Activated B cell treated with CpG ODN at 0.5 μM for 24 hours (primary cell): ENCODE measurements around the gene ACBD5. TPM values are rescaled to one million over a fixed set of nuclear protein-coding genes. Genes with fewer than 3 reads are reported as not detected.
"Not testable (repeated sequence)": the region's sequence is repeated elsewhere in the genome, so short reads cannot be mapped to it uniquely, and the experiment has no call there.

Experiments used
- ATAC-seq: fragments of 200-7000 bp; cut with Tn5 transposase; one replicate; pipeline ENCODE4 v1.10.0; 2021; ENCODE audit warnings: low read depth, mild to moderate bottlenecking, moderate library complexity
- CTCF ChIA-PET: fragments of 350-600 bp; sonication (Branson Sonifier 250); formaldehyde crosslinking; loops from one replicate; lab custom pipeline; 2021; ENCODE audit warnings: antibody characterized with exemption; lab: Charles Lee
- POLR2A ChIA-PET: fragments of 350-600 bp; sonication (Branson Sonifier 250); formaldehyde crosslinking; loops from one replicate; lab custom pipeline; 2021; ENCODE audit warnings: antibody characterized with exemption; lab: Charles Lee
- DNase-seq: peaks from one replicate; pipeline ENCODE4 v3.0.0; 2022
- H3K27ac Mint-ChIP-seq: one replicate; pipeline ENCODE4 v1.8.0; 2020; ENCODE audit warnings: mixed read lengths
- H3K27me3 Mint-ChIP-seq: one replicate; pipeline ENCODE4 v1.8.0; 2021; ENCODE audit warnings: mixed read lengths
- H3K36me3 Mint-ChIP-seq: one replicate; pipeline ENCODE4 v1.8.0; 2021; ENCODE audit warnings: low read depth, mixed read lengths
- H3K4me1 Mint-ChIP-seq: one replicate; pipeline ENCODE4 v1.8.0; 2021; ENCODE audit warnings: mixed read lengths
- H3K4me3 Mint-ChIP-seq: one replicate; pipeline ENCODE4 v1.8.0; 2020; ENCODE audit warnings: mild to moderate bottlenecking, mixed read lengths
- H3K9me3 Mint-ChIP-seq: one replicate; pipeline ENCODE4 v1.8.0; 2020; ENCODE audit warnings: mixed read lengths
- intact Hi-C: fragments of 100-400 bp; cut with micrococcal nuclease; formaldehyde crosslinking; loops from one replicate; pipeline ENCODE4 v1.15.1; 2024
- total RNA-seq: library from RNA; stranded (reverse); gene quantifications from 2 replicates; pipeline ENCODE4 v1.2.3, GENCODE V29; 2022
- TF ChIP-seq, protein P1 (sequence below): fragments of 200-600 bp; IDR thresholded peaks from one replicate; pipeline ENCODE4 v1.8.0; 2022; ENCODE audit warnings: antibody characterized with exemption, mild to moderate bottlenecking

Gene ACBD5, protein sequence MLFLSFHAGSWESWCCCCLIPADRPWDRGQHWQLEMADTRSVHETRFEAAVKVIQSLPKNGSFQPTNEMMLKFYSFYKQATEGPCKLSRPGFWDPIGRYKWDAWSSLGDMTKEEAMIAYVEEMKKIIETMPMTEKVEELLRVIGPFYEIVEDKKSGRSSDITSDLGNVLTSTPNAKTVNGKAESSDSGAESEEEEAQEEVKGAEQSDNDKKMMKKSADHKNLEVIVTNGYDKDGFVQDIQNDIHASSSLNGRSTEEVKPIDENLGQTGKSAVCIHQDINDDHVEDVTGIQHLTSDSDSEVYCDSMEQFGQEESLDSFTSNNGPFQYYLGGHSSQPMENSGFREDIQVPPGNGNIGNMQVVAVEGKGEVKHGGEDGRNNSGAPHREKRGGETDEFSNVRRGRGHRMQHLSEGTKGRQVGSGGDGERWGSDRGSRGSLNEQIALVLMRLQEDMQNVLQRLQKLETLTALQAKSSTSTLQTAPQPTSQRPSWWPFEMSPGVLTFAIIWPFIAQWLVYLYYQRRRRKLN
- total RNA-seq = 17.9 and 19.8 TPM in 2 replicates

DNA sequence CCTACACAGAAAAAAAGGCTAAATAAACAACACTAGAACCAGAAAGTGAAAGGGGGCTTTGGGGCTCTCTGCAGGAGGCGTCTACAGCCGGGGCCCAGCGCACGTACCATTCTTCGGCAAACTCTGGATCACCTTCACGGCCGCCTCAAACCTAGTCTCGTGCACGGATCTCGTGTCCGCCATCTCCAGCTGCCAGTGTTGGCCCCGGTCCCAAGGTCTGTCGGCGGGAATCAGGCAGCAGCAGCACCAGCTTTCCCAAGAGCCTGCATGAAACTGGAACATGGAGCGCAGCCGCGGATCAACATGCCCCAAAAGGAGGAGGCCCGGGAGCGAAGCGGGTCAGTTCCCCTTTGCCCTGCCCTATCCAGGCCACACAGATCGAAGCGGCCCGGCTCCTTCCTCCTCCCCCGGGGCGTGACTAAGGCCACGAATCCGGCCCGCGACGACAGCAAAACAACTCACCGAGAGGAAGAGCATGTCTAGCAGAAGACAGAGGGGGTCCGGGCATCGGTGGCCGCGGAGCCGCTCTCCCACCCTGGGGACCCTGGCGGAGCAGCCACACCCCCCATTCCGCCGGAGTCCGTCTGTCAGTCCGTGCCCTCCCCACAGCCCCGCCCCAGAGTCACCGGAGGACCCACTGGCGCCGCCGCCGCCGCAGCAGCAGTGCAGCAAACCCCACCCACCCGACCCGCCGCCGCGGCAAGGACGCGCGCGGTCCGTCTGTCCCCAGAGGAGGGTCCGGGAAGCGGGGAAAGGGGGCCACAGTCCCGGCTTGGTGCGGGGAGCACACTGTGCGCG, at the start of gene ACBD5:
Gene ACBD5 (minus strand): TSS at position 586 of the 798 bp plus-strand sequence. CDS start 109 bp downstream, at position 477.
- Mint-ChIP-seq H3K4me1 (peaks cover 49% of the 10 kb centered on the region), H3K27me3 (no peaks in the 10 kb centered on the region), H3K27ac (peak within 1 kb of the TSS; percentile 99), H3K36me3 (peaks cover 16% of the 10 kb centered on the region), H3K9me3 (no peaks in the 10 kb centered on the region), H3K4me3 (peak within 1 kb of the TSS; percentile 98)
- ChIA-PET POLR2A (interaction anchor here (0.6 to 1.9 kb wide), 11 partner anchors 10 to 1299 kb away, joined by 3 to 28 read pairs (median 4); partner anchors contain the start of genes MASTL, RAB18, WAC and YME1L1), CTCF (interaction anchor here (0.9 to 2.0 kb wide), 3 partner anchors 9 to 16 kb away, joined by 3 to 5 read pairs (median 3); no protein-coding TSS in a partner anchor)
- TF ChIP-seq, protein P1, sequence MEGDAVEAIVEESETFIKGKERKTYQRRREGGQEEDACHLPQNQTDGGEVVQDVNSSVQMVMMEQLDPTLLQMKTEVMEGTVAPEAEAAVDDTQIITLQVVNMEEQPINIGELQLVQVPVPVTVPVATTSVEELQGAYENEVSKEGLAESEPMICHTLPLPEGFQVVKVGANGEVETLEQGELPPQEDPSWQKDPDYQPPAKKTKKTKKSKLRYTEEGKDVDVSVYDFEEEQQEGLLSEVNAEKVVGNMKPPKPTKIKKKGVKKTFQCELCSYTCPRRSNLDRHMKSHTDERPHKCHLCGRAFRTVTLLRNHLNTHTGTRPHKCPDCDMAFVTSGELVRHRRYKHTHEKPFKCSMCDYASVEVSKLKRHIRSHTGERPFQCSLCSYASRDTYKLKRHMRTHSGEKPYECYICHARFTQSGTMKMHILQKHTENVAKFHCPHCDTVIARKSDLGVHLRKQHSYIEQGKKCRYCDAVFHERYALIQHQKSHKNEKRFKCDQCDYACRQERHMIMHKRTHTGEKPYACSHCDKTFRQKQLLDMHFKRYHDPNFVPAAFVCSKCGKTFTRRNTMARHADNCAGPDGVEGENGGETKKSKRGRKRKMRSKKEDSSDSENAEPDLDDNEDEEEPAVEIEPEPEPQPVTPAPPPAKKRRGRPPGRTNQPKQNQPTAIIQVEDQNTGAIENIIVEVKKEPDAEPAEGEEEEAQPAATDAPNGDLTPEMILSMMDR = no peak
- intact Hi-C loops = loop anchor here (1.0 to 5.0 kb wide), 8 partner anchors 9 to 1062 kb away; partner anchors contain the start of genes MPP7 and PDSS1
- ATAC-seq (peak; percentile 58), DNase-seq (peak; percentile 76)

DNA sequence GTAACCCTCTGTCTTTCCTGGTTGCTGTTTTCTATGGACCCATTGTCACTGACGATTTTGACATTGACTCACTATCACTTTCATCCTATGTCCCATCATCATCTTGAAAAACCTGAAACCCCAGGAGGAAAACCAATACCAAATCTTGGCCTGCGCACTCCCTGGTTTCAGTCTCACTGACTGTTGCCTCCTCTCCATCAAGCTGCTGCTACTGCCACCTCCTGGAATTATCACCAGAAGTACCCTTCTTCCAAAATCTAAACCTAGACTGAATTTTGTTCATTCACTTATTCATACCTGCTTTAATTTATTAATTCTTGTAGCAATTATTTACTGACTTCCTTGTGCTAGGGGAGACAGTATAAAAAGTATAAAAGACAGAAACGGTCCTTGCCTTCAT, 44.5 kb upstream of the ACBD5 start:
- Mint-ChIP-seq H3K36me3 (no peaks in the 10 kb centered on the region), H3K27ac (no peak overlapping the region), H3K9me3 (no peaks in the 10 kb centered on the region), H3K27me3 (peaks cover 2% of the 10 kb centered on the region), H3K4me1 (no peaks in the 10 kb centered on the region), H3K4me3 (no peak overlapping the region)
- DNase-seq (no peak), ATAC-seq (no peak)
- CTCF ChIA-PET = interaction anchor here (1.1 to 1.2 kb wide), 2 partner anchors 61 to 63 kb away, joined by 3 to 6 read pairs; no protein-coding TSS in a partner anchor
- intact Hi-C loops = loop anchor here (1.0 kb wide), 1 partner anchor 61 kb away; no protein-coding TSS in a partner anchor
- POLR2A ChIA-PET = no interaction called here
- TF ChIP-seq, protein P1 = no peak

GRCh38 chr10:27276581-27276980, 36.0 kb upstream of the ACBD5 start:
- POLR2A ChIA-PET = no interaction called here
- H3K4me1 Mint-ChIP-seq = no peaks in the 10 kb centered on the region
- DNase-seq (no peak), ATAC-seq (no peak)
- H3K9me3 Mint-ChIP-seq = no peaks in the 10 kb centered on the region
- H3K36me3 Mint-ChIP-seq = no peaks in the 10 kb centered on the region
- CTCF ChIA-PET = no interaction called here
- intact Hi-C loops = no loop called here
- TF ChIP-seq, protein P1 = no peak
- H3K4me3 Mint-ChIP-seq = no peak overlapping the region
- no peak overlapping the region for H3K27ac Mint-ChIP-seq
- H3K27me3 Mint-ChIP-seq = peaks cover 43% of the 10 kb centered on the region

GRCh38 chr10:27266025-27266424, 25.4 kb upstream of the ACBD5 start:
- H3K27ac Mint-ChIP-seq, intact Hi-C loops, H3K36me3 Mint-ChIP-seq, H3K4me3 Mint-ChIP-seq, H3K4me1 Mint-ChIP-seq, H3K9me3 Mint-ChIP-seq, POLR2A ChIA-PET, ATAC-seq, CTCF ChIA-PET, DNase-seq: not testable (repeated sequence)
- H3K27me3 Mint-ChIP-seq = peaks cover 23% of the 10 kb centered on the region

- POLR2A ChIA-PET = interaction anchor here (0.6 kb wide), 1 partner anchor 10 kb away, joined by 3 read pairs; no protein-coding TSS in a partner anchor
- H3K4me3 Mint-ChIP-seq, intact Hi-C loops, H3K36me3 Mint-ChIP-seq, ATAC-seq, H3K9me3 Mint-ChIP-seq, H3K27ac Mint-ChIP-seq, DNase-seq, CTCF ChIA-PET: not testable (repeated sequence)
- Mint-ChIP-seq H3K27me3 (peaks cover 39% of the 10 kb centered on the region), H3K4me1 (peaks cover 16% of the 10 kb centered on the region)
Observed at GRCh38 chr10:27262788-27263187, 22.2 kb upstream of the ACBD5 start.
